ENCODE results near the gene TMEM108.

GRCh38 chr3:133418361-133418760, 380.2 kb downstream of the TMEM108 start:
- TF ChIP-seq RBAK (tag by site-specific recombination; IDR thresholded peaks at IDR 0.05) (no peak), ZSCAN4 (tag by site-specific recombination; IDR thresholded peaks at IDR 0.05) (no peak), IKZF3 (tag by site-specific recombination; IDR thresholded peaks at IDR 0.05) (no peak), CTCF (tag by site-specific recombination; IDR thresholded peaks at IDR 0.05) (no peak), ZNF24 (tag by site-specific recombination; IDR thresholded peaks at IDR 0.05) (no peak), WT1 (tag by site-specific recombination; IDR thresholded peaks at IDR 0.05) (no peak), ZXDB (tag by site-specific recombination; IDR thresholded peaks at IDR 0.05) (no peak), ZNF37A (tag by site-specific recombination; IDR thresholded peaks at IDR 0.05) (no peak), ZNF645 (tag by site-specific recombination; IDR thresholded peaks at IDR 0.05) (no peak), GFI1B (tag by site-specific recombination; IDR thresholded peaks at IDR 0.05) (no peak), PRDM1 (tag by site-specific recombination; IDR thresholded peaks at IDR 0.05) (no peak), ZNF280D (tag by site-specific recombination; IDR thresholded peaks at IDR 0.05) (no peak)

Measured in HEK293 (cell line).